ENCODE data around the gene RPS6KA5.
A peak's percentile ranks its signal among the peaks of the same experiment; 100 is the strongest.

Gene RPS6KA5

GRCh38 chr14:91070572-91070971, 10.1 kb upstream of the RPS6KA5 start:
- no peak overlapping the region for H3K4me3 ChIP-seq
- no peak overlapping the region for H3K27ac ChIP-seq

DNA sequence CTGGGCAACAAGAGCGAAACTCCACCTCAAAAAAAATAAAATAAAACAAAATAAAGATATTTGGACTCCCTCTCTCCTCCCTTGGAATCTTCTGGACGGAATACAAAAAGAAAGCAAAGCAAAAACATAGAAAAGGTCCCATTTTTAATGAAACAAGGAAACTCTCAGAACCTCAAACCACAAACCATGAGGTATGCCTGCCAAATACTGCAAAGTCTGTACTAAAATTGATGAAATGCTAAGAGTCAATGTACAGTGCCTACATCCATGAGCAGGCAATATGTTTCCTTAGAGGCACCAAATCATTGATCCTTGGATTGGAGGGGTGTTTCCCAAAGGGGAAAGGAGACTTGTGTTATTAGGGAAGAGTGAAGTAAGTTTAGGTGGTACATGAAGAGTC, 8.2 kb upstream of the RPS6KA5 start:
- Histone ChIP-seq H3K4me3 (no peak overlapping the region), H3K27ac (peak overlapping the region in 1 of 21 experiments; percentile 45)

DNA sequence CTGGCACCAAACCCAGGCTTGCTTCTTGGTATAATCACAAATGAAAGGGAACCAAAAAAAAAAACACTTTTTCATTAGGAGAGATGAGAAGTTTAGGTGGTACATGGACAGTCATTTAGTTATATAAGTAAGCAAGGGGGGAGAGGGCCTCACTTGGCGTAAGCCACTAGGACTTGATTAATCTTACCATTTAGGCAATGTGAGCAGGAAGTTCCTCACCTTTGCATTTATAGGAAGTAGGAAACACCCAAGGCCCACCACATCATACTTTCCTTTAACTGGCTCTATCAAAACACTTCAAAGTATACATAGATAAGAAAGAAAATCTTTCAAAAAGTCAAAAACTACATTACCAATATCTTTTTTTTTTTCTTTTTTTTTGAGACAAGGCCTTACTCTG, 6.7 kb upstream of the RPS6KA5 start:
- peak overlapping the region in 5 of 21 experiments; percentile 2 to 45 (median 20) for H3K27ac ChIP-seq
- no peak overlapping the region for H3K4me3 ChIP-seq

GRCh38 chr14:91065266-91065665, 4.8 kb upstream of the RPS6KA5 start:
- Histone ChIP-seq H3K27ac (peak overlapping the region in 4 of 21 experiments; percentile 19 to 62 (median 43)), H3K4me3 (no peak overlapping the region)

DNA sequence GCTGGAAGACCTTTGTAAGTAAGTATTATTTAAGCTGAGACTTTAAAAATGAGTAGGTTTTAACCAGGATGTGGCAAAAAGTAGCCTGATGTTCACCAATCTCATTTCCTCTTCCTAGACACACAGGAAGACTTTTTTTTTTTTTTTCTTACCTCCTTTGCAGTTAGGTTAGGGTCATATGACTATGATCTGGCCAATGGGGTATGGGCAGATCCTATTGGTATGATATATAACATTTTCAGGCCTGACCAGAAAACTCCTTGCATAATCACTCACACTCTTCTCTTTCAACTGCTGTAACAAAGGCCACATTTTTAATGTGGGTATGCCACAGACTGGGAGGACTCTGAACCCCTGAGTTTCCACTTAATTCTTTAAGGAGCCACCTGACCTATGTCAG, 2.7 kb upstream of the RPS6KA5 start:
- Histone ChIP-seq H3K27ac (peak overlapping the region in 9 of 21 experiments; percentile 11 to 90 (median 77)), H3K4me3 (no peak overlapping the region)

- Histone ChIP-seq H3K27ac (peak overlapping the region in 7 of 21 experiments; percentile 36 to 90 (median 77)), H3K4me3 (no peak overlapping the region)
These were observed 2.2 kb upstream of the RPS6KA5 start for GRCh38 chr14:91062600-91062999.

- peak overlapping the region in 17 of 21 experiments; percentile 11 to 95 (median 59) for H3K27ac ChIP-seq
- peak overlapping the region; percentile 15 to 69 (median 35) for H3K4me3 ChIP-seq
These were observed 831 bp upstream of the RPS6KA5 start for GRCh38 chr14:91061056-91061887.

GRCh38 chr14:91059576-91060350, 678 bp downstream of the RPS6KA5 start:
- Histone ChIP-seq H3K27ac (peak overlapping the region; percentile 77 to 95 (median 91)), H3K4me3 (peak overlapping the region; percentile 66 to 96 (median 86))

DNA sequence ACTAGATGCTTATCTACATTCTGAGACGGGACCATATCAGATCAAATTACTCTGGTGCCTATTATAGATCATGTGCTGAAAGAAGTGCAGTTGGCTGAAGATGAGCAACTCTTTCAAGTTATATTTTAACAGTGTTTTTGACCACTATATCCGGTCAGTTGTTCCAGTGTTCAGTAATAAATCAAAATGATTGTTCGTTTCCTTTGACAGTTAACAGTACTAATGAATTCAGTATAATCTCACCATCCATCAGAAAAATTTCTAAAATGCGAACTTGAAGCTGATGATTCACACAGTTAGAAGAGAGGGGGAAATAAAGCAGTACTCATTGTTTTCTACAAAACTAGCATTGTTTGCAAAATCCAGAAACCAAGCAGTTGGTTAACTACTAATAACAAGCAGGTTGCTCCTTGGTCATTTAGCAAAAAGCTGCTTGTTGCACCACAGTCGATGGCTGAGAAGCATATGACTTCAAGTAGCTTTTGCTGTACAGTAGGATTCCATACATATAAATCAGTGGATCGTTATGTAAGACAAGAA, 2.3 kb downstream of the RPS6KA5 start:
- no peak overlapping the region for H3K4me3 ChIP-seq
- peak overlapping the region in 1 of 21 experiments; percentile 7 for H3K27ac ChIP-seq

GRCh38 chr14:91056361-91056760, 4.1 kb downstream of the RPS6KA5 start:
- no peak overlapping the region for H3K4me3 ChIP-seq
- H3K27ac ChIP-seq, result no peak overlapping the region

- H3K4me3 ChIP-seq, result no peak overlapping the region
- H3K27ac ChIP-seq, result no peak overlapping the region
These were observed 5.4 kb downstream of the RPS6KA5 start for GRCh38 chr14:91055016-91055415.

- peak overlapping the region in 1 of 21 experiments; percentile 27 for H3K27ac ChIP-seq
- H3K4me3 ChIP-seq, result no peak overlapping the region
These were observed 11.8 kb downstream of the RPS6KA5 start for GRCh38 chr14:91048676-91049075.

GRCh38 chr14:91048265-91048664, 12.2 kb downstream of the RPS6KA5 start:
- H3K27ac ChIP-seq, result peak overlapping the region in 1 of 21 experiments; percentile 35
- H3K4me3 ChIP-seq, result no peak overlapping the region

DNA sequence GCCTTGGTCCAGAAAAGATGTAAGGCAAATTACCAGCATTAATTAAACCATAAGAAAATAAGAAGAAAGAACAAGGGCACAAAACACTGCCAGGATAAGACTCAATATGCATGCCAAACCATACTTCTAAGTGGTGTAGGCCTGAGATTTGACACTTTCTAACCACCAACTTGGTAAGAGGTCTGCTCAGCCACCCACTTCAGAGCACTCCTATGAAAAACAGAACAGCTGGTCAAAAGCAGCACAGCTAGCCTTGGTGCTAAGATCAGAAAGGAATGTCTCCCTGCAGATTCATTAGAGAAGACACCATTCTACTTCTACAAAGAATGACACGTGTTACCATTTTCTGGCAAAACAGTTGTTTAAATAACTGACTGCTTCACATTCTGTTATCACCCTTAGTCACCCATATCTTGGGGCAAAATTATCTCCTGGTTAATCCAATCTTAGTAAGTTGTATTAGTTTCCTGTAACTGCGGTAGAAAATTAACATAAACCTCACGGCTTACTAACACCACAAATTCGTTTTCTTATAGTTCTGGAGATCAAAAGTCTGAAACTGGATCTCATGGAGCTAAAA, 13.2 kb downstream of the RPS6KA5 start:
- Histone ChIP-seq H3K27ac (peak overlapping the region in 1 of 21 experiments; percentile 35), H3K4me3 (no peak overlapping the region)

- H3K27ac ChIP-seq, result no peak overlapping the region
- no peak overlapping the region for H3K4me3 ChIP-seq
These were observed 13.9 kb downstream of the RPS6KA5 start for GRCh38 chr14:91046488-91047072.

DNA sequence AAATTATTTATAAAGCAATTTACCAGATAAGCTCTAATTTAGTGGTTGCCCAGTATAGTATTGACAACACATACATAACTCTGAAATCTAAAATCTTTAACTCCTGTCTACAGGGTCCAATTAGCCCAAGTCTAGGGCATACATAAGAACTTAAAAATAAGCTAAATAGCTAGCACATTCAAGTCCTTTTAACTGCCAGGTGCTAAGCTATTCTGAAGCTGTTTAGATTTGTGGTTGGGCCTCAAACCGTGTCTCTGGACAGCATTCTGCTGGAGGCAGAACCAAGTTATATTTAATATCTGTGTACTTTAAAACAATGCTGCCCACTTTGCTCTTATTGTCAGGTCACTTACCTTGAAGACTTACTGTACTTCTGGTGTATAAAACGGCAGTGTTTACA, 19.0 kb downstream of the RPS6KA5 start:
- no peak overlapping the region for H3K4me3 ChIP-seq
- no peak overlapping the region for H3K27ac ChIP-seq

- Histone ChIP-seq H3K4me3 (no peak overlapping the region), H3K27ac (no peak overlapping the region)
These were observed 19.9 kb downstream of the RPS6KA5 start for GRCh38 chr14:91040545-91040944.

DNA sequence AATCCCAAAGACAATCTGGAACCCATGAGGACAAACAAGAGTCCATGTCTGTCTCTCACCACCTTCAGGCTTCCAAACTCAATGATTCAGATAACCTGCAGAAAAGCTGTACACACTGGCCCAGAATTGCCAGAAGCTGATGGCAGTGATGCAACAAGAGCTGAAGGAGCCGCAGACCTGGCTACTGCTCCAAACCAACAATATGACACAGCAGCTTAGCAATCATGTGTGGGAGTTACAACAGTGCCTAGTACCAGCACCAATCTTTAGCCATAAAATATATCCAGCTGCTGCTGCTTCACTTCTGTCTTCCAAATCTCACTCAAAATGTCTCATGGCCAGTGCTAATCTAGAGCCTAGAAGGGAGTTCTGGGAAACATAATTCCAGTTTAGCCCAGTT, 22.0 kb downstream of the RPS6KA5 start:
- H3K27ac ChIP-seq, result peak overlapping the region in 1 of 21 experiments; percentile 12

GRCh38 chr14:91036741-91037469, 23.5 kb downstream of the RPS6KA5 start:
- Histone ChIP-seq H3K4me3 (no peak overlapping the region), H3K27ac (no peak overlapping the region)

More for the DNA sequence above, 22.0 kb downstream of the RPS6KA5 start:
- no peak overlapping the region for H3K4me3 ChIP-seq
